GM23338 (cell line): ENCODE results near the gene EMD. TPM values are rescaled to one million over a fixed set of nuclear protein-coding genes. Genes with fewer than 3 reads are reported as not detected.

Experiments used
- ATAC-seq: fragments of 200-7000 bp; cut with Tn5 transposase; 3 replicates; pipeline ENCODE4 v1.9.1; 2020
- DNase-seq: peaks from one replicate; pipeline ENCODE4 v3.0.0-alpha.2; 2015; ENCODE audit warnings: low spot score
- H2AFZ ChIP-seq: fragments of 200-600 bp; sonication (generic); 2 replicates; pipeline ENCODE4 v1.8.0; 2016; ENCODE audit warnings: antibody characterized with exemption, mild to moderate bottlenecking, moderate library complexity
- H3F3A ChIP-seq: fragments of 200-600 bp; sonication (generic); replicated peaks from 2 replicates; pipeline ENCODE4 v1.8.0; 2017; ENCODE audit warnings: antibody characterized with exemption, mixed run types, low read depth
- H3K27ac ChIP-seq: fragments of 200-600 bp; sonication (generic); 2 replicates; pipeline ENCODE4 v1.6.1; 2016; ENCODE audit warnings: low read depth
- H3K27me3 ChIP-seq: fragments of 200-600 bp; sonication (generic); 2 replicates; pipeline ENCODE4 v1.8.0; 2016; ENCODE audit warnings: mild to moderate bottlenecking, mixed run types, moderate library complexity; ENCODE audit not compliant: insufficient read depth
- H3K36me3 ChIP-seq: fragments of 200-600 bp; sonication (generic); 2 replicates; pipeline ENCODE4 v1.8.0; 2016; ENCODE audit warnings: mild to moderate bottlenecking; ENCODE audit not compliant: insufficient read depth
- H3K4me1 ChIP-seq: fragments of 200-600 bp; sonication (generic); 2 replicates; pipeline ENCODE4 v1.8.0; 2016; ENCODE audit warnings: mild to moderate bottlenecking, moderate library complexity; ENCODE audit not compliant: insufficient read depth
- H3K4me2 ChIP-seq: fragments of 200-600 bp; sonication (generic); 2 replicates; pipeline ENCODE4 v1.7.1; 2017; ENCODE audit warnings: mixed run types
- H3K4me3 ChIP-seq: fragments of 200-600 bp; sonication (generic); 2 replicates; pipeline ENCODE4 v1.6.1; 2016; ENCODE audit warnings: mixed run types
- H3K79me2 ChIP-seq: fragments of 200-600 bp; sonication (generic); replicated peaks from 2 replicates; pipeline ENCODE4 v1.8.0; 2017; ENCODE audit warnings: mild to moderate bottlenecking; ENCODE audit not compliant: insufficient read depth
- H3K9me2 ChIP-seq: fragments of 200-600 bp; sonication (generic); 2 replicates; pipeline ENCODE4 v1.8.0; 2017; ENCODE audit not compliant: insufficient read depth
- H4K20me1 ChIP-seq: fragments of 200-600 bp; sonication (generic); replicated peaks from 2 replicates; pipeline ENCODE4 v1.8.0; 2017; ENCODE audit warnings: mild to moderate bottlenecking; ENCODE audit not compliant: insufficient read depth
- H3K27ac Mint-ChIP-seq: 2 replicates; pipeline ENCODE4 v1.8.0; 2020; ENCODE audit warnings: inconsistent platforms, mild to moderate bottlenecking, moderate library complexity, mixed read lengths
- H3K27me3 Mint-ChIP-seq: 3 replicates; pipeline ENCODE4 v1.8.0; 2022; ENCODE audit warnings: low read depth, mild to moderate bottlenecking, moderate library complexity, mixed read lengths, inconsistent platforms; ENCODE audit not compliant: insufficient read depth, poor library complexity
- H3K36me3 Mint-ChIP-seq: 3 replicates; pipeline ENCODE4 v1.8.0; 2021; ENCODE audit warnings: low read depth, mild to moderate bottlenecking, inconsistent platforms, moderate library complexity, mixed read lengths
- H3K4me1 Mint-ChIP-seq: 3 replicates; pipeline ENCODE4 v1.8.0; 2020; ENCODE audit warnings: mild to moderate bottlenecking, inconsistent platforms, mixed read lengths
- H3K4me3 Mint-ChIP-seq: 3 replicates; pipeline ENCODE4 v1.8.0; 2021; ENCODE audit warnings: moderate library complexity, mild to moderate bottlenecking, inconsistent platforms, mixed read lengths
- H3K9me3 Mint-ChIP-seq: 3 replicates; pipeline ENCODE4 v1.8.0; 2020; ENCODE audit warnings: moderate library complexity, mild to moderate bottlenecking, inconsistent platforms, mixed read lengths
- CREB1 ChIP-seq: fragments of 250-450 bp; sonication (Bioruptor Pico); IDR thresholded peaks from 2 replicates; pipeline ENCODE4 v1.5.0; 2020; ENCODE audit warnings: low read depth, mild to moderate bottlenecking, moderate library complexity
- EZH2 ChIP-seq: fragments of 200-600 bp; sonication (generic); IDR thresholded peaks from one replicate; pipeline ENCODE4 v1.8.0; 2017; ENCODE audit warnings: antibody characterized with exemption, mild to moderate bottlenecking, low read depth; ENCODE audit not compliant: unreplicated experiment
- EZH2phosphoT487 ChIP-seq: fragments of 200-600 bp; sonication (generic); IDR thresholded peaks from one replicate; pipeline ENCODE4 v1.8.1; 2018; ENCODE audit warnings: antibody characterized with exemption; ENCODE audit not compliant: unreplicated experiment
- JUNB ChIP-seq: IDR thresholded peaks from one replicate; pipeline ENCODE4 v1.6.1; 2016; ENCODE audit warnings: antibody characterized with exemption; ENCODE audit not compliant: unreplicated experiment
- NANOG ChIP-seq: IDR thresholded peaks from 2 replicates; pipeline ENCODE4 v1.6.1; 2016; ENCODE audit warnings: antibody characterized with exemption, borderline replicate concordance
- ZNF114 ChIP-seq: fragments of 250-450 bp; sonication (Bioruptor Pico); IDR thresholded peaks from 2 replicates; pipeline ENCODE4 v1.5.0; 2020; ENCODE audit warnings: mild to moderate bottlenecking, moderate library complexity
- ZNF331 ChIP-seq: fragments of 250-450 bp; sonication (Bioruptor Pico); IDR thresholded peaks from 2 replicates; pipeline ENCODE4 v1.5.0; 2020; ENCODE audit warnings: low read depth, mild to moderate bottlenecking, moderate library complexity
- polyA plus RNA-seq: library from polyadenylated mRNA; unstranded; fragments of >200 nt; fragmentation: Nextera tagmentation; extraction: Ambion mirVana; gene quantifications from 2 replicates; pipeline ENCODE4 v1.2.1, GENCODE V29; 2016
- total RNA-seq: library from RNA; depleted of rRNA; stranded (reverse); fragments of >200 nt; shearing (Covaris generic); gene quantifications from 2 replicates; pipeline ENCODE4 v1.2.3, GENCODE V29; 2014
- TF ChIP-seq, protein P1 (sequence below): IDR thresholded peaks from 2 replicates; pipeline ENCODE4 v1.6.1; 2016; ENCODE audit warnings: antibody characterized with exemption
- TF ChIP-seq, protein P2 (sequence below): fragments of 250-450 bp; sonication (Bioruptor Pico); IDR thresholded peaks from 2 replicates; pipeline ENCODE4 v1.5.0; 2020; ENCODE audit warnings: mild to moderate bottlenecking, moderate library complexity

The EMD gene
- total and polyA plus RNA-seq, 2 experiments from 2014 or later: 74.2 to 78.6 TPM

DNA sequence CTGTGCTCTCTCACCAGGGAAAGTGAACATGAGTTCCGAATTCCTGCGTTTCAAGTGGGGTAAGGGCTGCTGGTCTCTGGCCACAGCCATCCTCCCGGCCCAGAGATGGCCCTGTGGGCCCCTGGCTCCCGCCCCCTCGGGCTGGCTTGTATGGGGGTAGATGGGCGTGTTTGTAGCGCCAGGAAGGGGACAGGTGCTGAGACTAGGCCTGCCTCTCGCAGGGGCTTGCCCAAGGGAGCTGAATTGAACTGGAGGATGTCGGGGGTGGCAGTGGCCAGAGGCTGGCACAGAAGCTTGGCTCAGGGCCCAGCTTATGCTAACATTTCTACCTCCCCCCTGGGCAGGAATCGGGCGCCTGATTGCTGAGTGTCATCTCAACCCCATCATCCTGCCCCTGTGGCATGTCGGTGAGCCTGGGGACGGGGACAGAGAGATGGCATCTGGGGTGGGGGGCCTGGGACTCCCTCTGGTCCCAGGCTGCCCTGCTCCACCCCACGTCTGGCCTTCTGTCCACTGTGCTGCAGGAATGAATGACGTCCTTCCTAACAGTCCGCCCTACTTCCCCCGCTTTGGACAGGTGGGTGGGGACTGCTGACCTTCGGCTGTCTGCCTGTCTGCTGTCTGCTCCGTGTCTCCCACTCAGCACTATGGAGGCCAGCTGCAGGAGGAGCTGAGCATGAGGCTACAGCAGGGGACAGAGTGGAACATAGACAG, 40.8 kb downstream of the EMD start:
- H3K27me3 Mint-ChIP-seq: peaks cover 2% of the 10 kb centered on the region
- peaks cover 12% of the 10 kb centered on the region for H3K36me3 Mint-ChIP-seq
- ATAC-seq (no peak), DNase-seq (no peak)
- no peak overlapping the region for H3K4me2 ChIP-seq
- H3K9me3 Mint-ChIP-seq: no peaks in the 10 kb centered on the region
- H3K9me2 ChIP-seq: no peaks in the 10 kb centered on the region
- H3F3A ChIP-seq: no peaks in the 10 kb centered on the region
- H3K27ac Mint-ChIP-seq: no peak overlapping the region
- H2AFZ ChIP-seq: no peak overlapping the region
- H3K27me3 ChIP-seq: no peaks in the 10 kb centered on the region
- TF ChIP-seq EZH2phosphoT487 (no peak), NANOG (no peak), ZNF331 (CRISPR knock-in tag) (no peak), CREB1 (CRISPR knock-in tag) (no peak), JUNB (no peak), EZH2 (no peak)
- TF ChIP-seq, protein P1, sequence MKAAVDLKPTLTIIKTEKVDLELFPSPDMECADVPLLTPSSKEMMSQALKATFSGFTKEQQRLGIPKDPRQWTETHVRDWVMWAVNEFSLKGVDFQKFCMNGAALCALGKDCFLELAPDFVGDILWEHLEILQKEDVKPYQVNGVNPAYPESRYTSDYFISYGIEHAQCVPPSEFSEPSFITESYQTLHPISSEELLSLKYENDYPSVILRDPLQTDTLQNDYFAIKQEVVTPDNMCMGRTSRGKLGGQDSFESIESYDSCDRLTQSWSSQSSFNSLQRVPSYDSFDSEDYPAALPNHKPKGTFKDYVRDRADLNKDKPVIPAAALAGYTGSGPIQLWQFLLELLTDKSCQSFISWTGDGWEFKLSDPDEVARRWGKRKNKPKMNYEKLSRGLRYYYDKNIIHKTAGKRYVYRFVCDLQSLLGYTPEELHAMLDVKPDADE: no peak
- H3K4me3 ChIP-seq: no peak overlapping the region
- no peak overlapping the region for H3K27ac ChIP-seq
- no peaks in the 10 kb centered on the region for H3K4me1 ChIP-seq
- no peaks in the 10 kb centered on the region for H3K79me2 ChIP-seq
- no peaks in the 10 kb centered on the region for H3K4me1 Mint-ChIP-seq
- no peaks in the 10 kb centered on the region for H4K20me1 ChIP-seq
- H3K4me3 Mint-ChIP-seq: no peak overlapping the region
- H3K36me3 ChIP-seq: no peaks in the 10 kb centered on the region

DNA sequence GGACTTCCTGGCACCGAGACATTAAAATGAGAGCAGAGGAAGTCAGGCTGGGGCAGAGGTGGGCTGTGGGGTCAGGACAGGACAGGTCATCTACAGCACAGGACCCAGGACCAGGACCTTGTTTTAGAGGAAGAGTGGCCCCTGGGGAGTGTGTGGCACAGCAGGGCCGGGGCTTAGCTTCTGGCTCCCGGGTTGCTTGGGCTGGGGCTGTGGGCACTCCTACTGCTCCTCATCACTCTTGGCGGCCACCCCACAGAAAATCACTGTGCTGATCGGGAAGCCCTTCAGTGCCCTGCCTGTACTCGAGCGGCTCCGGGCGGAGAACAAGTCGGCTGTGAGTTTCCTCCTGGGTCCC, 41.3 kb downstream of the EMD start:
- Histone ChIP-seq H3F3A (no peaks in the 10 kb centered on the region), H3K4me2 (no peak overlapping the region), H3K27ac (no peak overlapping the region), H3K4me1 (no peaks in the 10 kb centered on the region), H3K27me3 (no peaks in the 10 kb centered on the region), H3K36me3 (no peaks in the 10 kb centered on the region), H3K4me3 (no peak overlapping the region), H4K20me1 (no peaks in the 10 kb centered on the region), H3K9me2 (no peaks in the 10 kb centered on the region), H3K79me2 (no peaks in the 10 kb centered on the region), H2AFZ (no peak overlapping the region)
- no peak overlapping the region for H3K4me3 Mint-ChIP-seq
- no peaks in the 10 kb centered on the region for H3K9me3 Mint-ChIP-seq
- no peaks in the 10 kb centered on the region for H3K4me1 Mint-ChIP-seq
- DNase-seq: no peak
- H3K36me3 Mint-ChIP-seq: peaks cover 10% of the 10 kb centered on the region
- peaks cover 2% of the 10 kb centered on the region for H3K27me3 Mint-ChIP-seq
- no peak overlapping the region for H3K27ac Mint-ChIP-seq
- no peak for ATAC-seq
- TF ChIP-seq JUNB (no peak), ZNF331 (CRISPR knock-in tag) (no peak), NANOG (no peak), CREB1 (CRISPR knock-in tag) (no peak), ZNF114 (CRISPR knock-in tag) (no peak), EZH2 (no peak)
- TF ChIP-seq, protein P1: no peak
- TF ChIP-seq, protein P2, sequence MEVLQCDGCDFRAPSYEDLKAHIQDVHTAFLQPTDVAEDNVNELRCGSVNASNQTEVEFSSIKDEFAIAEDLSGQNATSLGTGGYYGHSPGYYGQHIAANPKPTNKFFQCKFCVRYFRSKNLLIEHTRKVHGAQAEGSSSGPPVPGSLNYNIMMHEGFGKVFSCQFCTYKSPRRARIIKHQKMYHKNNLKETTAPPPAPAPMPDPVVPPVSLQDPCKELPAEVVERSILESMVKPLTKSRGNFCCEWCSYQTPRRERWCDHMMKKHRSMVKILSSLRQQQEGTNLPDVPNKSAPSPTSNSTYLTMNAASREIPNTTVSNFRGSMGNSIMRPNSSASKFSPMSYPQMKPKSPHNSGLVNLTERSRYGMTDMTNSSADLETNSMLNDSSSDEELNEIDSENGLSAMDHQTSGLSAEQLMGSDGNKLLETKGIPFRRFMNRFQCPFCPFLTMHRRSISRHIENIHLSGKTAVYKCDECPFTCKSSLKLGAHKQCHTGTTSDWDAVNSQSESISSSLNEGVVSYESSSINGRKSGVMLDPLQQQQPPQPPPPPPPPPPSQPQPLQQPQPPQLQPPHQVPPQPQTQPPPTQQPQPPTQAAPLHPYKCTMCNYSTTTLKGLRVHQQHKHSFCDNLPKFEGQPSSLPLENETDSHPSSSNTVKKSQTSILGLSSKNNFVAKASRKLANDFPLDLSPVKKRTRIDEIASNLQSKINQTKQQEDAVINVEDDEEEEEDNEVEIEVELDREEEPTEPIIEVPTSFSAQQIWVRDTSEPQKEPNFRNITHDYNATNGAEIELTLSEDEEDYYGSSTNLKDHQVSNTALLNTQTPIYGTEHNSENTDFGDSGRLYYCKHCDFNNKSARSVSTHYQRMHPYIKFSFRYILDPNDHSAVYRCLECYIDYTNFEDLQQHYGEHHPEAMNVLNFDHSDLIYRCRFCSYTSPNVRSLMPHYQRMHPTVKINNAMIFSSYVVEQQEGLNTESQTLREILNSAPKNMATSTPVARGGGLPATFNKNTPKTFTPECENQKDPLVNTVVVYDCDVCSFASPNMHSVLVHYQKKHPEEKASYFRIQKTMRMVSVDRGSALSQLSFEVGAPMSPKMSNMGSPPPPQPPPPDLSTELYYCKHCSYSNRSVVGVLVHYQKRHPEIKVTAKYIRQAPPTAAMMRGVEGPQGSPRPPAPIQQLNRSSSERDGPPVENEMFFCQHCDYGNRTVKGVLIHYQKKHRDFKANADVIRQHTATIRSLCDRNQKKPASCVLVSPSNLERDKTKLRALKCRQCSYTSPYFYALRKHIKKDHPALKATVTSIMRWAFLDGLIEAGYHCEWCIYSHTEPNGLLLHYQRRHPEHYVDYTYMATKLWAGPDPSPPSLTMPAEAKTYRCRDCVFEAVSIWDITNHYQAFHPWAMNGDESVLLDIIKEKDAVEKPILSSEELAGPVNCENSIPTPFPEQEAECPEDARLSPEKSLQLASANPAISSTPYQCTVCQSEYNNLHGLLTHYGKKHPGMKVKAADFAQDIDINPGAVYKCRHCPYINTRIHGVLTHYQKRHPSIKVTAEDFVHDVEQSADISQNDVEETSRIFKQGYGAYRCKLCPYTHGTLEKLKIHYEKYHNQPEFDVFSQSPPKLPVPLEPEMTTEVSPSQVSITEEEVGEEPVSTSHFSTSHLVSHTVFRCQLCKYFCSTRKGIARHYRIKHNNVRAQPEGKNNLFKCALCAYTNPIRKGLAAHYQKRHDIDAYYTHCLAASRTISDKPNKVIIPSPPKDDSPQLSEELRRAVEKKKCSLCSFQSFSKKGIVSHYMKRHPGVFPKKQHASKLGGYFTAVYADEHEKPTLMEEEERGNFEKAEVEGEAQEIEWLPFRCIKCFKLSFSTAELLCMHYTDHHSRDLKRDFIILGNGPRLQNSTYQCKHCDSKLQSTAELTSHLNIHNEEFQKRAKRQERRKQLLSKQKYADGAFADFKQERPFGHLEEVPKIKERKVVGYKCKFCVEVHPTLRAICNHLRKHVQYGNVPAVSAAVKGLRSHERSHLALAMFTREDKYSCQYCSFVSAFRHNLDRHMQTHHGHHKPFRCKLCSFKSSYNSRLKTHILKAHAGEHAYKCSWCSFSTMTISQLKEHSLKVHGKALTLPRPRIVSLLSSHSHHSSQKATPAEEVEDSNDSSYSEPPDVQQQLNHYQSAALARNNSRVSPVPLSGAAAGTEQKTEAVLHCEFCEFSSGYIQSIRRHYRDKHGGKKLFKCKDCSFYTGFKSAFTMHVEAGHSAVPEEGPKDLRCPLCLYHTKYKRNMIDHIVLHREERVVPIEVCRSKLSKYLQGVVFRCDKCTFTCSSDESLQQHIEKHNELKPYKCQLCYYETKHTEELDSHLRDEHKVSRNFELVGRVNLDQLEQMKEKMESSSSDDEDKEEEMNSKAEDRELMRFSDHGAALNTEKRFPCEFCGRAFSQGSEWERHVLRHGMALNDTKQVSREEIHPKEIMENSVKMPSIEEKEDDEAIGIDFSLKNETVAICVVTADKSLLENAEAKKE (CRISPR knock-in tag): no peak
